ENCODE results near the gene ANO4.
"Not testable (repeated sequence)": the region's sequence is repeated elsewhere in the genome, so short reads cannot be mapped to it uniquely, and the experiment has no call there.

ANO4 gene

DNA sequence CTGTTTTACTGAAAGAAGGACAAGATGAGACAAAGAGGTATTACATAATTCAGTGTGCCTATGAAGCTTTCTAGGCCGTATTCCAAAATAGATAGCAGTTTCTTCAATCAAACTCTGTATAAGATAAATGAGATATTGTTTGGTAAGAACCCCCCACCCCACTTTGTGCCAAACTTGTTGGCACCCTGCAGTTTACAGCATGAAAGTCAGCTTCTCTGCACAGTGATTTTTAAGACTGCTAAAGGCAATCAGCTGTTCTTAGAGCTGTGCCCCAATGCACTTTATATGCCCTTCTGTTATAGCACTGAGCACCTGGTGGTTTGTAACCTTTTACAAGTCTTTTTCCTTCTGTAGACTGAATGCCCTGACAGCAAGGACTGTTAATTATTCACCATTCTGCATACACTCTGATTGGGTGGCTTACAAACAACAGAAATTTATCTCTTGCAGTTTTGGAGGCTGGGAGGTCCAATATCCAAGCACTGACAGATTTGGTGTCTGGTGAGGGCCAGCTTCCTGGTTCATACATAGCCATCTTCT is 76.7 kb downstream of the ANO4 start:
- DNase-seq (ENCODE audit: low spot score) = no peak

DNA sequence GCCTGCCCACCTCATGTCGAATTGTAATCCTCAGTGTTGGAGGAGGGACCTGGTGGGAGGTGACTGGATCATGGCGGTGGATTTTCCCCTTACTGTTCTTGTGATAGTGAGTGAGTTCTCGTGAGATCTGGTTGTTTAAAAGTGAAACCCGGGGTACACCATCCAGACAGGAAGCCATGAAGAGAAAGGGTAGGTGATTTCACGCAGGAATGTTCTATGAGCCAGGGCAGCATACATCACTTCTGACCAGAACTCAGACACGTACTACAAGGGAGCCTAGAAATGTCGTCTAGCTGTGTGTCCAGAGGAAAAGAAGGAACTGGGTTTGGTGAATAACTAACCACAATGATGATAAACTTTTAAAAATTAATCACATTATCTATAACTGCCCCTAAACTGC is 80.6 kb downstream of the ANO4 start:
- DNase-seq (ENCODE audit: low spot score) = no peak

DNA sequence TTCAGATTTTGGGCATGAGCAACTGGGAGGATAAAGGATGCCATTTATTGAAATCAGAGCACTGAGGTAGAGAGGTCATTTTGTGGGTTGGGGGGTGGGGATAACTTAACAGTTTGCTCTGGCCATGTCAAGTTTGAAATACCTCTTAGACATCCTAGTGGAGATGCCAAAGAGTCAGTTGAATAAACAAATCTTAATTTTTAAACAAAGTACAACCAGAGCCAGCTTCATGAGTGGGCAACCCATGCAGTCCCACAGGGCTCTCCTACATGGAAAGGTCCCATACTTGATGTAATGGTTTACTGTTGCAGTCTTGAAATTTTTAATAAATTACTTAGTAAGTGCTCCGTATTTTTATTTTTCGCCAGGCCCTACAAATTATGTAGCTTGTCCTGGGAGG is 81.2 kb downstream of the ANO4 start:
- DNase-seq (ENCODE audit: low spot score) = no peak

DNA sequence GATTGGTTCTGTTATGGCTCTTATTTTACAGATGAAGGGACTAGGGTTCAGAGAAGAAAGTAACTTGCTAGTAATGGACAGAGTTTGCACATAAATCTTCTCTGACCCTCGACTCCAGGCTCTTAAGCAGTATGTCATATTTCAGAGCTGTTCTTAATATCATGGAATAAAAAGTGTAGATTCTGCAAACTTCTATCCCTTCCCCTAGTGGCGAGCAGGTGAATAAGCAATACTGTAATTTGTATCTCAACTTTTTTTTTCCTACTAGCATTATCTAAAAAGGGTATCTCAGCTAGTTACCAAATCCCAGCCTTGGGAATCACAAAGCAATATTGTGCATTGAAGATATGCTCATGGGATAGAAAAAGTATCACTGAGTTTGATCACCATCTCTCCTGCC is 83.2 kb downstream of the ANO4 start:
- no peak for DNase-seq (ENCODE audit: low spot score)

DNA sequence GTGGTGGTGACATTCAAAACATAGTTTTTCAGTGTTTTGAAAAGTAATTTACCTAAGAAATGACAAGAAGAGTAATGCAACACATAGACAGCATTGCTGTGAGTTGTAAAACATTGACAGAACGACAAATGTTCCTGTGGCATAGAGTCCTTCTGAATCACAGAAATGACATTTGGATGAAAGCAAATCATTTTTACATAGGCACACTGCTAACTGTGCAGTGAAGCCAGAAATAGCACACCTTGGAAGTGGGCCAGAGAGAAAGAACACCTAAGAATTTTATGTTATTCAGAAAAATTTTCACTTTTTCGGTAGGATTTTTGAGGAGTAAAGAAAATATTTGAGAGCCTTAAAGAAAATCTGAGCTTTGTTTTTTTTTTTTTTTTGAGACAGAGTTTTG is 100.6 kb downstream of the ANO4 start:
- DNase-seq (ENCODE audit: low spot score) = no peak

DNA sequence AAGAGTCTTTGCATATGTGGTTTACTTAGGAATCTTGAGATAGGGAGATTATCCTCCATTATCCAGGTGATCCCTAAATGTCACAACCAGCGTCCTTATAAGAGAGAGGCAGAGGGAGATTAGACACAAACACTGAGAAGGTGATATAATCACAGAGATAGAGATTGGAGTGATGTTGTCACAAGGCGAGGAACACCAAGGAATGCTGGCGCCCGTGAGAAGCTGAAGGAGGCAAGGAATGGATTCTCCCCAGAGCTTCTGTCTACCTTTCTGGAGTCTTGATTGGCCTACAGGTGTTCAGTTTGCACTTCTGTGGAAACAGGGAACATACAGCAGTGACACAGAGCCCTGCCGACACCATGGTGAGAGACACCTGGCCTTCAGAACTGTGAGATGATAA is 101.6 kb downstream of the ANO4 start:
- DNase-seq (ENCODE audit: low spot score) = no peak

DNA sequence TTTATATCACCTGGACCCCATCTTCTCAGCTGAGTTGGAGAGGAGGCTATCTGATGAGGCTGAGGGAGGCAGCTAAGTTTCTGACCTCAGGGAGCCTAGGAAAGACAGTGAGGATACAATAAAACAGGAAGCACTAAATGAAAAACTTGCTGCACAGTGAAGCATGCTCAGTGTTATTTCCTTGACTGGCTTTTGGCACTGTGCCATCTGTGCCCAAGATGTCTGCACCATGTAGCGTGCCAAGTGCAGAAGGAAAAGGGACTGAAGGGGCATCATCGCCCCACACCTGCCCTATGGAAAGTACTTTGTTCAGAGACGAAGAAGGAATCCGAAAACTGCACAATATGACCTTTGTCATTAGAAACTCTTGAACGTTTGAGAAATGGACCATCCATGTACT is 102.7 kb downstream of the ANO4 start:
- DNase-seq (ENCODE audit: low spot score) = no peak

DNA sequence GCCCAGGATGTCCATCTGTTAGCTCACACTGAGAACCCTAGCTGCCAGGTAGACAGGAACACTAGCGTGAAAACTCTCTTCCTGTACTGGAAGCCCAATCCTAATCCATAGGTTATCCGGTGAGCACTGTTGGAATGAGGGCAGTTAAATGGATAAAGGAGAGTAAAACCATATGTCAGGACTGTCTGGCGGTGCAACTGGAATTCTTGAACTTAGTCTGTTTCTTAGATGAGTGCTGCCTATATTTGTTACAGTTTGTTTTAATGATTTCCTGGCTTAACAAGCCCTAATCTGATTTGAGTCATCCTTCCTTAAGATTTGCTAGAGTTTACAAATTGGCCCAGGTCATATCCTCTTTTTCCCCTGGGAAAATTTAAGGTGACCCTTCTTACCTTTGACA is 104.7 kb downstream of the ANO4 start:
- DNase-seq (ENCODE audit: low spot score) = no peak

DNA sequence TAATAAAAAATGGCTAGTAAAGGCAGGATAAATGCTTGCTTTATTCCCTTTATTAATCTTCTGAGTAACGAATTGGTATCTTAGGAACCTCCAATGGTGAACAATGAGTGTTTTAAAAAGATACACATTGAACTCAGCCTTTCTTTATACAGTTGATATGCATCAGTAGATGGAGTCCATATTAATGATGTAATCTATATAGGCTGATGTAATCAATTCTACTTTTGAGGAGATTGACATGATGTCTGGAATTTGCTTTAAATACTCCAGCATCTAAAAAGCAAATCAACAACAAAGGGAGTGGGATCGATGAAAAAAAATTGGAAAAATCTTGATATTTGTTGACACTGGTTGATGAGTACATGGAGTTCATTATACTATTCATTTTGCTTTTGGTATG is 106.2 kb downstream of the ANO4 start:
- no peak for DNase-seq (ENCODE audit: low spot score)

DNA sequence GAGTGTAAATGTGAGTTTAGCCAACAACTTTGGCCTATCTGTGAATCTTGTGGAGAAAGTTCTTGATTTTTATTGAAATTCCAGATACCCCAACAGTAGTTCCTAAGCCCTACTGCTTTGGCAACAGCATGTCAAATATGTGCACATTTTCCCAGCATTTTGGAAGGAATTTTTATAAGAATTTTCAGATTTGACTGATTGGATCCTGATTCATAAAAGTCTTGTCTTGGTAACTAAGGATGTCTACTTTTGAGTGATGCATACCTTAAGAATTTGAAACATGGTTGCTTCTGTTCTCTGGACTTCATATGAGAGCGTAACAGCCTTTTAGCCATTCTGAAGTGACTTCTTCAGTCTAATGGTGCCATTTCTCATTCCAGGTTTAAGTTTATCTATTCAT is 106.7 kb downstream of the ANO4 start:
- DNase-seq (ENCODE audit: low spot score) = no peak

DNA sequence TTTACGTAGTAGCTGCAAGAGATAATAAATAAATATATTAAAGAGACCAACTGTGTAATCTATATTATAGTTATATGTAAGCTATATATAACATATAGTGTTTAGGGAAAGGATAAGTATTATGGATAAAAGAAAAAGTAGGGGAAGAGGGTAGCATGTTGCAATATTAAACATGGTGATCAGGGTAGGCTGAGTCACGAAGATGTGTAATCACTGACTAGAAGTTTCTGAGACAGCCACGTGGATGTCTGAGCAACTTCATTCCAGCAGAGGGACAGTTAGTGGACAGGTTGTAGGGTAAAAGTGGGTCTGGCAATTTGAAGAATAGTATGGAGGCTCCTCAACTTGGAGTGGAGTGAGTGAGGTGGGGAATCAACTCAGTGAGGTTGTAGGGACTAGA is 109.7 kb downstream of the ANO4 start:
- DNase-seq (ENCODE audit: low spot score) = no peak

DNA sequence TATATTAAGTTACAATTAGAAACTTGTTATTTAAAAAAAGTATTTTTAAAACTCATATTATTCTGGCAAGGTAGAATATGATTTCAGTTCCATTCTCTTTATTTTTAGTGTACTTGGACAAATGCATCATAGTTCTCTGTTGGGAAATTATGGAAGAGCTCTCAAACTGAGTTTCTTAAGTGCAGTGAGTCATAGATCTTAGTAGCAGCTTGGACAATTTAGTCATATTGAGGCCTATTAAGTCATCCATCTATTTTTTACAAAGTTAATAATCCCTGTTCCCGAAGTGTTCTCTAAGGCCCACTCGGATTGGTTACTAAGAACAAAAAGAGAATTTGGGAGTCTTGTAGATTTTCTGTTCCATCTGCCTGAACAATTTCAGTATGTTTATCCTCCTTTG is 113.9 kb downstream of the ANO4 start:
- no peak for DNase-seq (ENCODE audit: low spot score)

DNA sequence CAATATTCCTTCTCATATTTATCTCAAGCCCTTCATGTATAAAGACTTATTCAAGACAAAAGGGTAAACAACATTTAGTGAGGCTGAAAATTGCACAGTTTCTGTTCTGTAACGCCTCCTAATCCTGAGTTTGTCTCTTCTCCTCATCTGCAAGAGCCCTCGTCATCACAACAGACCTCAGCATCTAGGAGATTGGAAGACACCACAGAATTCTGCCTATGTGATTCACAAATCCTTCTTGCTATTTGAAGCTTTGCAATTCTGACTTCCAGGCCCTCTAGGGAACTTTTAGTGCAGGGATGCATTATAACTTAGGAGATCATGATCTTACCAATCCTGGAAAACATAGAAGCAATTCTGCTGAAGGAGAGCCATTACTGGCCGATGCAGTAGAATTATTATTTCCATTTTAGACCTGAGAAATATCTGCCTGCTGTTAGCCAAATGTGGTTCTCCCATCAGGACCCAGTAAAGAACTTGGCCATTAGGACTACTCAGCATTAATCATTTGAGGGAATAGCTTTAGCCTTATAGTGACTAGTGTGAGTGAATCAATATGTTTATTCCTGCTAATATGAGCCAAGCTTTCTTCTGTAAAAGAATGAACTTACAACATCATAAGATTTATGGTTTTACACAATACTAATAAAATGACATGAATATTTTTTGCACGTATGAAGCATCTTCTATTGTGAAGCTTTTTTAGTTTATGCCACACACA is 119.5 kb downstream of the ANO4 start:
- no peak for DNase-seq (ENCODE audit: low spot score)

DNA sequence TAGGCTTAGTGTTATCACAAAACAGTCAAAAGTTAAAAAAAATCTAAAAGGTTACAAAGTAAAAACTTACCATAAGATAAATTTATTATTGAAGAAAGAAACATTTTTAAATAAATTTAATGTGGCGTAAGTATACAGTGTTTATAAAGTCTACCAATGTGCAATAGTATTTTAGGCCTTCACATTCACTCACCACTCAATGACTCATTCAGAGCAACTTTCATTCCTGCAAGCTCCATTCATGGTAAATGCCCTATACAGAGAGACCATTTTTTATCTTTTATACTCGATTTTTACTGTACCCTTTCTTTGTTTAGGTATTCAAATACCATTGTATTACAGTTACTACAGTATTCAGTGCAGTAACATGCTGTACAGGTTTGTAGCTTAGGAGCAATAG is 124.5 kb downstream of the ANO4 start:
- no peak for DNase-seq (ENCODE audit: low spot score)

DNA sequence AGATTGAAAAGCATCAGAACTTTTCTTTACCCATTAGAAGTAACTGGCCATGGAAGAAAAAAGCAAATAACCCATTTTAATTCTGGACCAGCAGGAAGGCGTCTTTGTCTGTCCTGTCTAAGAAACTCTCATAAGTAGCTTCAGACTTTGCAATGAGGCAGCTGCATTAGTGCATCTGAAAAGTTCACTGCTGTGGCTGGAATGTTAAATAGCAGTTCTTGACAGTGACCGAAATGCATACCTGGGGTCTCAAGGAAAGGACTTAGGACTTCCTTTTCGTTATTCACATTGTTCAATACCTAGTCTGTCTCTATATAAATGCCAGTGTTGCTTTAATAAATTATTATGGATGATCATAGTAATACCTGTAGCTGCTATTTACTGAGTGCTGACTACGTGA is 125.9 kb downstream of the ANO4 start:
- no peak for DNase-seq (ENCODE audit: low spot score)

DNA sequence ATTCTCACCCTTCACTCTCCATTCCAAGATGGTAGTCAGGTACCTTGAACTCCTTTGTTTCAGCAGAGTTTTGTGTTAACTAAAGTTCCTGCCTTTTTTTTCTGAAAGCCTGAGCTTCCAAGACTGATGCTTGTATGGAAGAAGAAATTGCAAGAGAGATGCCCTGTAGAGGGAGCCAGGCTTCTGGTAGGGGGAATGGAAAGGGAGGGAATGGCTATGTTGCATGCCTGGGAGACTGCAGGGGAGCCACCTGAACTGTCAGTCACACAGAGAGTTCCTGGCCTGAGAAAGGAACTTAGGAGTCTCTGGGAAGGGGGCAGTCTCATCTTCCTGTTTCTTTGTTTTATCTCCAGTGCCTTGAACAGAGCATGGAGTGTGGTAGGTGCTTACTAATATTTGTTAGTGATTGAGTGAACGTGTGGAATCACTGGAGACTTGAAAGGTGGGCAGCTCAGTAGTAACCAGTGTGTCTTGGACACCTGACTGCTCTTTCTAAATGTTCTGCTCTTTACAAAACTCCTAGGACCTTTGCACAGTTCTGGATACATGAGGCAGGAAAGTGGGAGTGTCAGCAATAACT is 132.2 kb downstream of the ANO4 start:
- DNase-seq (ENCODE audit: low spot score) = no peak

DNA sequence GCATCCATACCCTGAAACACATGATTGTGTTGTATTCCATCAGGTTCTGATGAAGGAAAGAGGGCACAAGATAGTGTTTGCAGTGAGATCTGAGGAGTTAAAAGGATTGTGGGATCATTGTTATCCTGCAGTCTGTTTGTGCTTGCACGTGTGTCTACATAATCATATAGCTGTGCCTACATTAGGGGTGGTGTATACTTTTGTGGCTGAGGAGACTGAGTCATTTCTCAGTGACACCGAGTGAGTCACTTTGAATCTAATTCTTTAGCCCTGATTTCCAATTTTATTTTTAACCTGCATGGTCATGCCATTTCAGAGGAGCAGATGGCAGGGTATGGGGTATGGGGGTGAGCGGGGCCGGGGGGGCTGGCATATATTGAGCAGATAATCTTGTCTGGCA is 133.2 kb downstream of the ANO4 start:
- DNase-seq (ENCODE audit: low spot score) = no peak

DNA sequence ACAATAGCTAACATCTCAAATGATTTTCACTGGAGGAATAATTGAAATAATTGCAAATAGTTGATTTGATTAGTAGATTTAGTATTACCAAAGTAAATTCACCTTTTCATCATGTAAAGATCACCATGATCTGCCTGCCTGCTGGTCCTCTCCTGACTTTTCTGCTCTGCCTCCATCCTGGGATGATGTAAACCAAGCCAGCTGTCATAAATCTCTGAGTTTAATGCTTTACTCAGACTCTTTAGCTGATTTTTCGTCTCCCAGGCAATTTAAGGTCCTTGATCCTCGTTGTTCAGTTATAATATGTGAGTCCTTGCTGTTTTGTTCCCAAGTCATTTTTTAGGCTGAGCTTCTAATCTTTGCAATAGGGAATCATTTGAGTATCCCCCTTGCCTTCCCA is 138.0 kb downstream of the ANO4 start:
- DNase-seq (ENCODE audit: low spot score) = no peak

DNA sequence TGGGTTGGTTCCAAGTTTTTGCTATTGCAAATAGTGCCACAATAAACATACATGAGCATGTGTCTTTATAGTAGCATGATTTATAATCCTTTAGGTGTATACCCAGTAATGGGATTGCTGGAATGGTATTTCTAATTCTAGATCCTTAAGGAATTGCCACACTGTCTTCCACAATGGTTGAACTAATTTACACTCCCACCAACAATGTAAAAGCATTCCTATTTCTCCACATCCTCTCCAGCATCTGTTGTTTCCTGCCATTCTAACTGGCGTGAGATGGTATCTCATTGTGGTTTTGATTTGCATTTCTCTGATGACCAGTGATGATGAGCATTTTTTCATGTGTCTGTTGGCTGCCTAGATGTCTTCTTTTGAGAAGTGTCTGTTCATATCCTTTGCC is 139.0 kb downstream of the ANO4 start:
- not testable (repeated sequence) for DNase-seq (ENCODE audit: low spot score)

DNA sequence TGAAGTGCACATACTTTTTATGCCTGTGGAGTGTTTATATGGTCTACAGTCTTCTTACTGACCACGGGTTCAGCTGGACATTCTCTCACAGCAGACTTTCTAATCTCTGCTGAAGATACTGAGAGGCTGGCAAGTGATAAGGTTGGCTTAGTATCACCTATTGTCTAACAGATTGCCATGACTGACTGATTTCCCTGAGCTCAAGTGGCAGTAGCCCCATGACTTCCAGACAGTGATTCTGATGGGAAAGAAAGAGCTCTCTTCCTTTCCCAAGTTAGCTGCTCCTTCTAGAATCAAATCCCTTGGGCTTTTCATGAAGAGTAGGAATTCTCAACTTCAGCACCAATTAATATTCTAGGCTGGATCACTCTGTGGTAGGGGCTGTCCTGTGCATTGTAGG is 141.4 kb downstream of the ANO4 start:
- no peak for DNase-seq (ENCODE audit: low spot score)

DNA sequence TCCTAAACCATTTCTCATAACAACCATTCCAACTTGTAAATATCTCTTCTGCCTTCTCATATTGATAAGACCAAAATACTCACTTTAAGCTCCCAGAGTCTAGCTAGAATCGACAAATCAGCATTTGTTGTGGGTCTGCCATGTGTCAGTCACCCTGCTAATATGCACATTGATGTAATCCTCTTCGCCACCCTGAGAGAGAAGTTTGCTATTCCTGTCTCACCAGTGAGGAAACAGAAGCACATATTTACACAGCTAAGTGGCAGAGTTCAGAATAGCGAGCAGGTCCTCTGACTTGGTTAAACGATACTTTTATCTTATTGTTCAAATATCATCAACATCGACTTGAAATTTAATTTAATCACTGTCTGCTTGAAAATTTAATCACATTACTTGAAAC is 142.1 kb downstream of the ANO4 start:
- no peak for DNase-seq (ENCODE audit: low spot score)

DNA sequence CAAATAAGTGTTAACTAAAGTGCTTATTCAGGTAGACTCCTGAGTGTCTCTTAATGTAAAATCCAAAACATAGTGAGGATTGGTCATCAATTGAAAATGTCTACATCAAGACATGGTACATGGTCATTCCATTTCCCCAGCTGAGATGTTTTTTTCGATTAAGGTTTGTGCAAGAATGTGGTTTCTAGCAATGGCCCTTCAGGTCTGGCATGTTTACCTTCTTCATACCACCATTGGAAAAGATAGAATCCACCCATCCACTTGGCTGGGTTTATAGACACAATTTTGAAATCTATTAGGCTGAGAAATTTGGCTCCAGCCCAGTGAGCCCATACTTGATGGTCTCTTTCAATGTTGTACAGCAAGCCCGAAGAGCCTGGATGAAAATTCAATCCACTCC is 145.9 kb downstream of the ANO4 start:
- DNase-seq (ENCODE audit: low spot score) = no peak

DNA sequence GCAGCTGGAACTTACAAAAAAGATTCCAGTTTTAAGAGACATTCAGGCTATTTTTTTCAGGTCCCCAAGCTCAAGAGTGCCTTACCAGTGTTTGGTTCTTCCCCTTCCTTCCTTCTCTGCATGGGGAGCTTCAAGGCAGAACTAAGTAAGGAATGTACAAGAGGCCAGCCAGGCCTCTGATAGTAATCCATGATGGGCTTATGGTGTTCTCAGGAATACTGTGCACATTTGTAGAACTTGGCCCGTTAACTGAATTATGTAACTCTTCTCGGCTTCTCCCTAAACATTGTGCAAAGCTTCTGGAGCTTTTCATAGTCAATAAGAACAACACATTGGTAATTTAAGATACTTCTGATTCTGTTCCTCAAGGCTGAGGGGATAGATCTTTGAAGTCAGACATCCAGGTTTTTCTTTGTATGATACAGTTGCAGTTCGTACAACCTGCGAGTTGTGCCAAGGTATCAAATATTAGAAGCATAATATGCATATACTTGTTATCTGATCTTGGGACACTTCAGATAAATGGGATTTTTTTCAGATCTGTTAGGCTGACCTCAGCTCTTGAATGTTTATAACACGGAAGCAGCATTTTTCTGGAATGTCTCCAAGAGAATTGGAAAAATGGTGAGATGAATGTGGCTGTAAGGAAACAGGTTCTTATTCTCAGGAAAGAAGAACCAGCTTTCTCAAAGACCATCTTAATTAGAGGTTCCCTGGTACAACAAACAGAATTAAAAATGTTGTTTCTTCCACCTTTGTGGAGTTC is 148.6 kb downstream of the ANO4 start:
- no peak for DNase-seq (ENCODE audit: low spot score)
